HEK293T (cell line): Measurements from ENCODE around the gene PRPSAP2.
"Not testable (repeated sequence)": the region's sequence is repeated elsewhere in the genome, so short reads cannot be mapped to it uniquely, and the experiment has no call there.

Source experiments
- CTCF ChIA-PET: fragments of 350-600 bp; formaldehyde crosslinking; extraction: SDS; loops from one replicate; lab custom pipeline; 2021; ENCODE audit warnings: antibody characterized with exemption, inconsistent platforms; lab: Yijun Ruan, JAX
- POLR2A ChIA-PET: fragments of 350-600 bp; formaldehyde crosslinking; extraction: SDS; loops from one replicate; lab custom pipeline; 2020; ENCODE audit warnings: antibody characterized with exemption, inconsistent platforms; lab: Yijun Ruan, JAX
- DNase-seq: peaks from one replicate; pipeline ENCODE4 v3.0.0; 2012; ENCODE audit warnings: mixed read lengths; ENCODE audit errors: extremely low spot score
- ARNT ChIP-seq: fragments of 450-650 bp; IDR thresholded peaks from 2 replicates; pipeline ENCODE4 v1.6.1; 2017; ENCODE audit warnings: mild to moderate bottlenecking
- BHLHE40 ChIP-seq: fragments of 450-650 bp; IDR thresholded peaks from 2 replicates; pipeline ENCODE4 v1.6.1; 2016; ENCODE audit warnings: mild to moderate bottlenecking, moderate library complexity, borderline replicate concordance
- CTBP1 ChIP-seq: fragments of 450-650 bp; IDR thresholded peaks from 2 replicates; pipeline ENCODE4 v1.6.1; 2016; ENCODE audit warnings: borderline replicate concordance
- ELF4 ChIP-seq: fragments of 450-650 bp; IDR thresholded peaks from 2 replicates; pipeline ENCODE4 v1.6.1; 2017; ENCODE audit warnings: antibody characterized with exemption
- FOXA1 ChIP-seq: fragments of 450-650 bp; IDR thresholded peaks from 2 replicates; pipeline ENCODE4 v1.6.1; 2016; ENCODE audit warnings: mild to moderate bottlenecking
- FOXK2 ChIP-seq: fragments of 450-650 bp; IDR thresholded peaks from 2 replicates; pipeline ENCODE4 v1.6.1; 2016; ENCODE audit warnings: mild to moderate bottlenecking
- FOXM1 ChIP-seq: fragments of 450-650 bp; IDR thresholded peaks from 2 replicates; pipeline ENCODE4 v1.6.1; 2017; ENCODE audit warnings: mild to moderate bottlenecking, borderline replicate concordance
- HDGF ChIP-seq: fragments of 450-650 bp; IDR thresholded peaks from 2 replicates; pipeline ENCODE4 v1.6.1; 2017; ENCODE audit warnings: antibody characterized with exemption, borderline replicate concordance
- L3MBTL2 ChIP-seq: fragments of 450-650 bp; conservative IDR thresholded peaks from 2 replicates; pipeline ENCODE4 v1.6.1; 2016; ENCODE audit warnings: mild to moderate bottlenecking
- LEF1 ChIP-seq: fragments of 450-650 bp; IDR thresholded peaks from 2 replicates; pipeline ENCODE4 v1.6.1; 2017; ENCODE audit warnings: mild to moderate bottlenecking, borderline replicate concordance
- NFRKB ChIP-seq: fragments of 450-650 bp; IDR thresholded peaks from 2 replicates; pipeline ENCODE4 v1.6.1; 2016; ENCODE audit warnings: mild to moderate bottlenecking, moderate library complexity
- SP1 ChIP-seq: fragments of 450-650 bp; IDR thresholded peaks from 2 replicates; pipeline ENCODE4 v1.6.1; 2017
- SUZ12 ChIP-seq: fragments of 450-650 bp; IDR thresholded peaks from 2 replicates; pipeline ENCODE4 v1.6.1; 2016; ENCODE audit warnings: mild to moderate bottlenecking
- ZNF384 ChIP-seq: fragments of 450-650 bp; IDR thresholded peaks from 2 replicates; pipeline ENCODE4 v1.6.1; 2016
- TF ChIP-seq, protein P1 (sequence below): fragments of 450-650 bp; IDR thresholded peaks from 2 replicates; pipeline ENCODE4 v1.6.1; 2016

Gene PRPSAP2, protein sequence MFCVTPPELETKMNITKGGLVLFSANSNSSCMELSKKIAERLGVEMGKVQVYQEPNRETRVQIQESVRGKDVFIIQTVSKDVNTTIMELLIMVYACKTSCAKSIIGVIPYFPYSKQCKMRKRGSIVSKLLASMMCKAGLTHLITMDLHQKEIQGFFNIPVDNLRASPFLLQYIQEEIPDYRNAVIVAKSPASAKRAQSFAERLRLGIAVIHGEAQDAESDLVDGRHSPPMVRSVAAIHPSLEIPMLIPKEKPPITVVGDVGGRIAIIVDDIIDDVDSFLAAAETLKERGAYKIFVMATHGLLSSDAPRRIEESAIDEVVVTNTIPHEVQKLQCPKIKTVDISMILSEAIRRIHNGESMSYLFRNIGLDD

DNA sequence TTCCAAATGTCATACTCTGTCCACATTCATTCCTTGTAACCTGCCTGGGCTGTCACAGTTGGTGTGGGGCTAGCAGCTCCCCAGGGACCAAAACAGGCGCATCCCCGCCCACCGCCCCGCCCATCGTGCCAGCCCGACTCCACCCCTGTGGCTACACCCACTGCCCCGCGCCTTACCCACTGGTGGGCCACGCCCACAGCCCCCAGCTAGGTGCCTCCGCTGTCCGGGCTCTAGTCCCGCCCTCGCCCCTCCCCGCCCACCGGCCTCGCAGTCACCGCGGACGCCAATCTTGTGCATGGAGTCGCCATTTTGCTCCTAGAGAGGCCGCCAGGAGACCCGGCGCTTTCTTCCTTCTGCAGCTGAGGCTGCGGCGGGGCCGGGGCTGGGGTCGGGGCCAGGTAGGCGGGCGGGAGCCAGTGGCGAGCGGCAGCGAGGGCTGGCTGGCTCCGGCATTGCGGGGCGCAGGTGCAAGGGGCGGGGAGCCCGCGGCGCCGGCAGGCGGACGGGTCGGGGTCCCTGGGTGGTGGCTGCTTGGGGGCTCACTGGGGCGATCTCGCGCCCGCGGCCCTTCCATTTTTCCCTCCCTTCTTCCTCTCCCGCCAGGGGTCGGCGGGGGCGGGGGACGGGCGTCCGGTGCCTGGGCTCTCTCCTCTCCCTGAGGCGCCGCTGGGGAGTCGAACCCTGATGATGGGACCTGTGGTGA is at the start of gene PRPSAP2:
TSS of gene PRPSAP2 (plus strand) at position 268 of the 703 bp plus-strand sequence. CDS start 7,703 bp downstream, outside the sequence.
- ChIA-PET POLR2A (interaction anchor here (0.6 to 2.2 kb wide), 5 partner anchors 9 to 55 kb away, joined by 3 to 15 read pairs (median 3); no protein-coding TSS in a partner anchor), CTCF (interaction anchor here (0.8 to 1.3 kb wide), 2 partner anchors 16 to 103 kb away, joined by 3 read pairs; no protein-coding TSS in a partner anchor)
- TF ChIP-seq CTBP1 (peak; percentile 68; the same call in 1 of the 2 replicates), HDGF (no peak), BHLHE40 (no peak)
- TF ChIP-seq, protein P1, sequence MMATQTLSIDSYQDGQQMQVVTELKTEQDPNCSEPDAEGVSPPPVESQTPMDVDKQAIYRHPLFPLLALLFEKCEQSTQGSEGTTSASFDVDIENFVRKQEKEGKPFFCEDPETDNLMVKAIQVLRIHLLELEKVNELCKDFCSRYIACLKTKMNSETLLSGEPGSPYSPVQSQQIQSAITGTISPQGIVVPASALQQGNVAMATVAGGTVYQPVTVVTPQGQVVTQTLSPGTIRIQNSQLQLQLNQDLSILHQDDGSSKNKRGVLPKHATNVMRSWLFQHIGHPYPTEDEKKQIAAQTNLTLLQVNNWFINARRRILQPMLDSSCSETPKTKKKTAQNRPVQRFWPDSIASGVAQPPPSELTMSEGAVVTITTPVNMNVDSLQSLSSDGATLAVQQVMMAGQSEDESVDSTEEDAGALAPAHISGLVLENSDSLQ, result peak; percentile 80
- DNase-seq, result peak; percentile 99

DNA sequence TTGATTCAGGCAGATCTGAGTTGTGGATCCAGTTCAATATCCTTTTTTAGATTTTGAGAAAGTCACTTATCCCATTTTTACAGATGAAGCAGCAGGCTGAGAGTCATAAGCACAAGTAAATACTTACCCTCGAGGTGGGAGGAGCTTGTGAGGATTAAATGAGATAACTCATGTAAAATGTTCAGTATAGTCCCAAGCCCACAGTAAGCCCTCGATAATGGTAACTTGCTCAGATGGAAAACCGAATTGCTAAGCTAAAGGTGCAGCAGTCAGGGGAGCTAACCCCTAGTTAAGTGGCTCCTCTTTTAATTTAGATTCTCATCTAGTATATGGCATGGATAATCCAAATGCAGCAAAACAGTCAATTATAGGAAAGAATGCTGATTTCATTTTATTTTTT is 42.0 kb upstream of the PRPSAP2 start:
- POLR2A ChIA-PET, DNase-seq, CTCF ChIA-PET: not testable (repeated sequence)

DNA sequence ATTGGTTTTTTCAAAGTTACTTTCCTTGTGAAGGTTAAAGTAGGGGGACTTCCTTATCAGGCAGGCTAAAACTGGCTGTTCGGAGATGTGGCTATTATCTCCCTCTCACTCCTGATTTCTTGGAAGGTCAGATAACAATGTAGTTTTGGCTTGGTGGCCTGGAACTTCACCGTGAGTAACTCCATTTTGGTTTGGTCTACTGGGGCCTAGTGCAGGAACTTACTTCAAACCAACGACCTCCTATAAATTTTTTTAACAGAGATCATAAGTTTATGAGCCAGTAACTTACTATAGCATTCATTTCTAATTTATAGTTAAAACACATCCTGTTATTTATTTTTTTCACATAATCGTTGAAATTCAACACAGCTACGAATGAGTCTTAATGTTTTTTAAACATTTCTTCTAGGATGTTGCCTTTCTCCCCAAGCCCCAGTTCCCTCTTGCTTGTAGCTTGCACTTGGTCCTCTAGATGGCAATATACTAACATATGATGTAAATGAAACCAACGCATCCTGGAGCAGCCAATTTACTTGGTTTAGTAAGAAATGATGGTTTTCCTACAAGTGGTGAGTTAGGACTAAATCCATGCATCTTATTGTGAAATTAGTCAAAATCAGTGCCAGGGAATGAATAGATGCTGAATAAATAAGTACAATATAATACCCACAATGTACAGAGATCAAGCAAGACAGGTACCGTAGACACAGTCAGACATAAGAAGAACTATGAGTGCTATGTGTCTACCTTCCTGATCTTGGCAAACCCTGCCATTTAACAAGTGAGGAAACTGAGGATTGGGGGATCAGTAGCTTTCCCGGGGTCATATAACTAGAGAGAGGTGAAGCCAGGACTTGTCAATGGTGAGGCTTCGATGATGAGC is 41.2 kb upstream of the PRPSAP2 start:
- POLR2A ChIA-PET, result not testable (repeated sequence)
- CTCF ChIA-PET, result interaction anchor here (1.2 kb wide), 1 partner anchor 144 kb away, joined by 4 read pairs; no protein-coding TSS in a partner anchor
- DNase-seq, result peak; percentile 17

DNA sequence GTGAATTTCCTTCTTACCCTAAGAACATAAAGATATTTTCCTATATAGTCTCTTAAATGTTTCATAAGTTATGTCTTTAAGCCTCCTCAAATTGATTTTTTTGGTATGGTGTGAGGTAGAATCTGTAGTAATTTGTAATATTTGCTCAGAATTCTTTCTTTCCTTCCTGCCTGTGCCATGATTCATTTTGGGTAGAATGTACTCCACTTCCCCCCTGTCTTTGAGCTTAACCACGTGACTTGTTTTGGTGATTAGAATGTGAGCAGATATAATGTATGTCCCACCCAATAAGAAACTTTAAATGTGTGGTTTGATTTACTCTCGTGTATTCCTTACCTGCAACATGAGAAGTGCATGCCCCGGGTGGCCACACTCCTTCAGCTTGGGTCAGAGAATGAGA is 36.5 kb upstream of the PRPSAP2 start:
- POLR2A ChIA-PET, DNase-seq, CTCF ChIA-PET: not testable (repeated sequence)

DNA sequence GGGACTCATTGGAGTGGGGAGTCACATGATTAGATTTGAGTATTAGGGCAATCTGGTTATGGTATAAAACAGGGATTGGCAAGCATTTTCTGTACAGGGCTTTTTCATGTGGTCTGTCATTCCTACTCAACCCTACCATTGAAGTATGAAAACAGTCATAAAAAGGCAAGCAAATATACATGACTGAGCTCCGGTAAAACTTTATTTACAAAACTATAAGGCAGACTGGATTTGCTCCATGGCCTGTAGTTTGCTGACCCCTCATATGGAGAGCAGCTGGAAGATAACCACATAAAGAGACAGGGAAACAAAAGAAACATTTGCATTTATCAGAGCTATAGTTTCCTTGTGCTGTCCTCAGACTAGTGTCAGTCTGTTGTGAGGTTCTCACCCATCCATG is 30.3 kb upstream of the PRPSAP2 start:
- POLR2A ChIA-PET, DNase-seq, CTCF ChIA-PET: not testable (repeated sequence)

DNA sequence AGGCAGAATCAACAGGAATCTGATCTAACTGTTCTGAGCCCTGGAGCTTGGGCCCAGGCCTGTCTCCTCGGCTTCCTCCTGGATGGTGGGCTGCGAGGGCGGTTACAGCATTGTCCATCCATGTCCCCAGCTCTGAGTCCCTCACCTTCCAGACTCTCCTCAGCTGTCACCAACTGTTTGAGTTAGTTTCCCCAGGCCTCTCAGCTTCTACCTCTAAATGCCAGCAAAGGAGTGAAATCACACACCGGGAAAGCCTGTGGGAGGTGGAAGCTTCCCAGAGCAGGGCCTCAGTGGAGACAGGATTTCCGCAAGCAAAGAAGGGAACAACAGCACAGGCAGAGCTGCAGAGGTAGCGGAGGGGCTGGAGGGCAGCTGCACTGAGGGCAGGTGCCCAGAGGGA is 9.4 kb upstream of the PRPSAP2 start:
- TF ChIP-seq FOXA1 (no peak), FOXK2 (no peak), NFRKB (no peak), SUZ12 (no peak), HDGF (no peak), ARNT (no peak)
- ChIA-PET CTCF (no interaction called here), POLR2A (interaction anchor here (0.7 kb wide), 1 partner anchor 9 kb away, joined by 3 read pairs; the partner anchor contains the start of gene PRPSAP2)
- DNase-seq, result no peak

DNA sequence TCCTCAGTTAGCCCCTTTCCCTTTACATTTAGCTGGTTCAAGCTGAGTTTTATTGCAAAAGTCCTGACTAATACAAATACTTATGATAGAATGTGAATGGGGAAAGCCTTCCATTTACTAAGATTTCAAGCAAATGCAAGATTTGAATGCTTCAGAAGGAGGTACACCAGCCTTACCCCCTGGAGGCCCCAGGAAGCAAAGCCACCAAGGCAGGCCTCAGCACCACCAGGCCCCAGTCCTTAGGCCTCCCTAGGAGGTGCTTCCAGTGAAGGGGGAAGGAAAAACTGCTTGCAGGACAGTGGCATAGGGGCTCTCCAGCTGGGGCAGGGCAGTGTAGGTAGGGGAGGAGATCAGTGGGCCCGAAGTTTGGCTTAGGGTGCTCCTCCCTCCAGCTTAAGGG is 7.3 kb upstream of the PRPSAP2 start:
- TF ChIP-seq BHLHE40 (no peak), ELF4 (no peak), L3MBTL2 (no peak), SUZ12 (no peak), NFRKB (no peak), FOXA1 (no peak), FOXK2 (no peak)
- TF ChIP-seq, protein P1, result no peak
- POLR2A ChIA-PET, result interaction anchor here (0.9 to 1.0 kb wide), 2 partner anchors 8 to 17 kb away, joined by 3 read pairs; no protein-coding TSS in a partner anchor
- CTCF ChIA-PET, result no interaction called here
- no peak for DNase-seq

DNA sequence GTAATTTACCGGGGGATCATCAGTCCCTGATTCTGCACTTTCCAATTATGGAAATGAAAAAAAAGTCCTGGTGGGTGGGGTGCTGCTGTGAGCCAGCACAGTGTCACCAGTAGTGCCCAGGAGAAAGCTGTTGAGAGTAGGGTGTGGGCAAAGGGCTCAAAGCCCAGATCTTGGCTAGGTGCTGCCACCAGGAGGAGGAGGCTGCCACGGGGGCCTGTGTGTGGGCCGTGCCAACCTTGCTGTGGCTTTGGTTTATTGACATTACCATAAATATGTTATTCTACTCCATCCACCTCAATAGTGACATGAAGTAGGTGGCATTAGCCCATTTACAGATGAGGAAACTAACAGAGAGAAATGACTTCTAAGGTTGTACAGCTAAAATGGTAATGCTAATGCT is 6.7 kb upstream of the PRPSAP2 start:
- ChIA-PET POLR2A (no interaction called here), CTCF (no interaction called here)
- no peak for TF ChIP-seq SP1
- no peak for TF ChIP-seq LEF1
- TF ChIP-seq BHLHE40, result no peak
- no peak for TF ChIP-seq FOXA1
- TF ChIP-seq ZNF384, result no peak
- TF ChIP-seq SUZ12, result no peak
- no peak for TF ChIP-seq FOXM1
- TF ChIP-seq, protein P1, result no peak
- TF ChIP-seq ELF4, result no peak

More for the DNA sequence above, 6.7 kb upstream of the PRPSAP2 start:
- DNase-seq, result no peak
